Mesenchymal stem cell (in vitro differentiated cells and primary cell): ENCODE measurements around the gene HNRNPF.

Experiments
- DNase-seq: peaks from one replicate; pipeline ENCODE4 v3.0.0-alpha.2; 2013
- H2AFZ ChIP-seq: one replicate; pipeline ENCODE4 v1.6.1; 2013; ENCODE audit warnings: low read depth, mild to moderate bottlenecking, control low read depth, inconsistent platforms, low read length, moderate library complexity
- H2AK5ac ChIP-seq: 2 replicates; pipeline ENCODE4 v1.6.1; 2013; ENCODE audit warnings: low read length, moderate library complexity, mild to moderate bottlenecking, inconsistent platforms; ENCODE audit not compliant: severe bottlenecking
- H2BK120ac ChIP-seq: one replicate; pipeline ENCODE4 v1.6.1; 2013; ENCODE audit warnings: low read depth, mild to moderate bottlenecking, inconsistent platforms, low read length, moderate library complexity
- H2BK12ac ChIP-seq, 2 experiments: one replicate each; pipeline ENCODE4 v1.6.1; 2013; ENCODE audit warnings: inconsistent platforms in 2 of 2, low read length in 2 of 2, mild to moderate bottlenecking in 2 of 2, moderate library complexity in 2 of 2, control low read depth in 1 of 2
- H2BK15ac ChIP-seq: one replicate; pipeline ENCODE4 v1.6.1; 2013; ENCODE audit warnings: mild to moderate bottlenecking, low read depth, inconsistent platforms; ENCODE audit not compliant: poor library complexity, severe bottlenecking
- H2BK5ac ChIP-seq: 2 replicates; pipeline ENCODE4 v1.6.1; 2013; ENCODE audit warnings: low read depth, mild to moderate bottlenecking, low read length, control low read depth, inconsistent platforms; ENCODE audit not compliant: poor library complexity, severe bottlenecking
- H3K14ac ChIP-seq, 2 experiments: one replicate each; pipeline ENCODE4 v1.6.1; 2013; ENCODE audit warnings: inconsistent platforms in 2 of 2, low read length in 2 of 2, control low read depth in 1 of 2, mild to moderate bottlenecking in 1 of 2, moderate library complexity in 1 of 2
- H3K18ac ChIP-seq, 2 experiments: one replicate each; pipeline ENCODE4 v1.6.1; 2013; ENCODE audit warnings: inconsistent platforms in 2 of 2, low read length in 2 of 2, control low read depth in 1 of 2, low read depth in 1 of 2, mild to moderate bottlenecking in 1 of 2
- H3K23ac ChIP-seq, 2 experiments: one replicate each; pipeline ENCODE4 v1.6.1; 2013; ENCODE audit warnings: inconsistent platforms in 2 of 2, low read length in 2 of 2, mild to moderate bottlenecking in 2 of 2, moderate library complexity in 2 of 2, control low read depth in 1 of 2
- H3K27ac ChIP-seq: 2 replicates; pipeline ENCODE4 v1.5.1; 2013; ENCODE audit warnings: mild to moderate bottlenecking, moderate library complexity, low read length, control low read depth, inconsistent platforms; ENCODE audit not compliant: poor library complexity, severe bottlenecking
- H3K27me3 ChIP-seq, 2 experiments: 2 replicates each; pipeline versions ENCODE4 v1.6.1 to v1.7.0; 2013; ENCODE audit warnings: low read length in 2 of 2, mild to moderate bottlenecking in 2 of 2, moderate library complexity in 2 of 2, control low read depth in 1 of 2, inconsistent platforms in 1 of 2; ENCODE audit not compliant: control insufficient read depth in 1 of 2, insufficient read depth in 1 of 2
- H3K36me3 ChIP-seq, 2 experiments: 2 replicates each; pipeline versions ENCODE4 v1.6.1 to v1.7.0; 2013; ENCODE audit warnings: low read length in 2 of 2, control low read depth in 1 of 2, inconsistent platforms in 1 of 2, low read depth in 1 of 2, mild to moderate bottlenecking in 1 of 2; ENCODE audit not compliant: insufficient read depth in 2 of 2, control insufficient read depth in 1 of 2
- H3K4ac ChIP-seq, 2 experiments: one replicate each; pipeline ENCODE4 v1.6.1; 2013; ENCODE audit warnings: inconsistent platforms in 2 of 2, low read length in 2 of 2, mild to moderate bottlenecking in 2 of 2, moderate library complexity in 2 of 2, control low read depth in 1 of 2, low read depth in 1 of 2
- H3K4me1 ChIP-seq: 2 replicates; pipeline ENCODE4 v1.6.1; 2013; ENCODE audit warnings: low read depth, low read length, control low read depth; ENCODE audit not compliant: control insufficient read depth, insufficient read depth
- H3K4me2 ChIP-seq: 2 replicates; pipeline ENCODE4 v1.6.1; 2013; ENCODE audit warnings: low read length, mild to moderate bottlenecking, inconsistent platforms; ENCODE audit not compliant: poor library complexity, severe bottlenecking
- H3K4me3 ChIP-seq, 2 experiments: 2 replicates each; pipeline versions ENCODE4 v1.5.1 to v1.7.0; 2013; ENCODE audit warnings: low read length in 2 of 2, mild to moderate bottlenecking in 2 of 2, control low read depth in 1 of 2, low read depth in 1 of 2; ENCODE audit not compliant: insufficient read depth in 1 of 2
- H3K79me1 ChIP-seq: replicated peaks from 2 replicates; pipeline ENCODE4 v1.6.1; 2013; ENCODE audit warnings: mild to moderate bottlenecking, control low read depth, low read length, inconsistent platforms; ENCODE audit not compliant: poor library complexity, severe bottlenecking
- H3K9ac ChIP-seq: 2 replicates; pipeline ENCODE4 v1.7.0; 2013; ENCODE audit warnings: mild to moderate bottlenecking, low read length, moderate library complexity
- H3K9me3 ChIP-seq: 2 replicates; pipeline ENCODE4 v1.7.0; 2013; ENCODE audit warnings: mild to moderate bottlenecking, low read length; ENCODE audit not compliant: control insufficient read depth
- H4K8ac ChIP-seq: one replicate; pipeline ENCODE4 v1.6.1; 2013; ENCODE audit warnings: inconsistent platforms, mild to moderate bottlenecking, low read length, moderate library complexity
- H4K91ac ChIP-seq: one replicate; pipeline ENCODE4 v1.6.1; 2013; ENCODE audit warnings: mild to moderate bottlenecking, low read length, inconsistent platforms
- WGBS: methylation state at CpG from one replicate; pipeline ENCODE4 v1.1.7; 2013; ENCODE audit warnings: mixed read lengths; 5-methylcytosine and 5-hydroxymethylcytosine counted together

HNRNPF gene

GRCh38 chr10:43342279-43343125, 66.5 kb downstream of the HNRNPF start:
- Histone ChIP-seq H3K23ac (no peak overlapping the region), H3K4me1 (peaks cover 22% of the 10 kb centered on the region), H3K14ac (no peak overlapping the region), H4K91ac (no peak overlapping the region), H3K9ac (no peak overlapping the region), H2BK120ac (no peak overlapping the region), H3K4ac (no peak overlapping the region), H3K27ac (no peak overlapping the region), H2AFZ (no peak overlapping the region), H4K8ac (no peak overlapping the region), H2BK5ac (no peak overlapping the region), H2AK5ac (no peak overlapping the region), H3K4me2 (no peak overlapping the region), H2BK15ac (no peak overlapping the region), H3K27me3 (peaks cover 0 to 30% of the 10 kb centered on the region in 2 experiments), H2BK12ac (no peak overlapping the region), H3K4me3 (no peak overlapping the region), H3K9me3 (no peaks in the 10 kb centered on the region), H3K36me3 (no peaks in the 10 kb centered on the region), H3K18ac (no peak overlapping the region), H3K79me1 (no peaks in the 10 kb centered on the region)
- no peak for DNase-seq
- WGBS: 93% methylated on average over 48 of the region's 49 CpGs

GRCh38 chr10:43341450-43341849, 67.5 kb downstream of the HNRNPF start:
- Histone ChIP-seq H2BK5ac (no peak overlapping the region), H2AFZ (no peak overlapping the region), H3K4me1 (peaks cover 25% of the 10 kb centered on the region), H2BK15ac (no peak overlapping the region), H4K8ac (no peak overlapping the region), H2BK12ac (no peak overlapping the region), H3K79me1 (no peaks in the 10 kb centered on the region), H3K27ac (no peak overlapping the region), H3K23ac (no peak overlapping the region), H3K9me3 (no peaks in the 10 kb centered on the region), H3K36me3 (no peaks in the 10 kb centered on the region), H3K9ac (no peak overlapping the region), H3K14ac (no peak overlapping the region), H2AK5ac (no peak overlapping the region), H3K27me3 (peaks cover 0 to 30% of the 10 kb centered on the region in 2 experiments), H2BK120ac (no peak overlapping the region), H3K4me2 (no peak overlapping the region), H3K18ac (no peak overlapping the region), H4K91ac (no peak overlapping the region), H3K4ac (no peak overlapping the region), H3K4me3 (no peak overlapping the region)
- WGBS: 83% methylated on average over 6 of the region's 7 CpGs
- DNase-seq: no peak

GRCh38 chr10:43340619-43341018, 68.4 kb downstream of the HNRNPF start:
- H4K8ac ChIP-seq: no peak overlapping the region
- H2BK120ac ChIP-seq: no peak overlapping the region
- peak overlapping the region; percentile 16 for H2AK5ac ChIP-seq
- peaks cover 26% of the 10 kb centered on the region for H3K4me1 ChIP-seq
- no peak overlapping the region for H2AFZ ChIP-seq
- no peak for DNase-seq
- H3K23ac ChIP-seq: no peak overlapping the region
- H3K36me3 ChIP-seq: no peaks in the 10 kb centered on the region
- H3K4me2 ChIP-seq: no peak overlapping the region
- no peaks in the 10 kb centered on the region for H3K9me3 ChIP-seq
- H3K4me3 ChIP-seq: no peak overlapping the region
- no peak overlapping the region for H2BK5ac ChIP-seq
- H3K4ac ChIP-seq: no peak overlapping the region
- H2BK15ac ChIP-seq: no peak overlapping the region
- WGBS: 78% methylated on average over 9 of the region's 9 CpGs
- no peak overlapping the region for H3K14ac ChIP-seq
- H3K79me1 ChIP-seq: no peaks in the 10 kb centered on the region
- H3K18ac ChIP-seq: no peak overlapping the region
- H3K27me3 ChIP-seq: peaks cover 0 to 35% of the 10 kb centered on the region in 2 experiments
- no peak overlapping the region for H2BK12ac ChIP-seq
- no peak overlapping the region for H3K9ac ChIP-seq
- no peak overlapping the region for H4K91ac ChIP-seq
- no peak overlapping the region for H3K27ac ChIP-seq

- Histone ChIP-seq H3K4me2 (no peak overlapping the region), H2BK12ac (no peak overlapping the region), H3K27ac (no peak overlapping the region), H3K4me3 (no peak overlapping the region), H3K9ac (no peak overlapping the region), H4K8ac (no peak overlapping the region), H3K4me1 (peaks cover 26% of the 10 kb centered on the region), H3K9me3 (no peaks in the 10 kb centered on the region), H2BK120ac (no peak overlapping the region), H3K23ac (no peak overlapping the region), H4K91ac (no peak overlapping the region), H2AFZ (no peak overlapping the region), H3K14ac (no peak overlapping the region), H3K18ac (no peak overlapping the region), H3K79me1 (no peaks in the 10 kb centered on the region), H3K27me3 (peaks cover 0 to 40% of the 10 kb centered on the region in 2 experiments), H2BK5ac (no peak overlapping the region), H2BK15ac (no peak overlapping the region), H2AK5ac (no peak overlapping the region), H3K4ac (no peak overlapping the region), H3K36me3 (no peaks in the 10 kb centered on the region)
- WGBS: 79% methylated on average over 6 of the region's 6 CpGs
- DNase-seq: no peak
These were observed 68.9 kb downstream of the HNRNPF start for GRCh38 chr10:43340101-43340500.
